ENCODE data around the gene NELFB. TPM values are rescaled to one million over a fixed set of nuclear protein-coding genes. Genes with fewer than 3 reads are reported as not detected.
A peak's percentile ranks its signal among the peaks of the same experiment; 100 is the strongest.

Gene NELFB
- total and polyA plus RNA-seq, 9 of the 15 experiments (the other 6 are each of a cell fraction or from before 2014, with no cell fraction given), result 0.24 to 84.0 (median 29.7) TPM

DNA sequence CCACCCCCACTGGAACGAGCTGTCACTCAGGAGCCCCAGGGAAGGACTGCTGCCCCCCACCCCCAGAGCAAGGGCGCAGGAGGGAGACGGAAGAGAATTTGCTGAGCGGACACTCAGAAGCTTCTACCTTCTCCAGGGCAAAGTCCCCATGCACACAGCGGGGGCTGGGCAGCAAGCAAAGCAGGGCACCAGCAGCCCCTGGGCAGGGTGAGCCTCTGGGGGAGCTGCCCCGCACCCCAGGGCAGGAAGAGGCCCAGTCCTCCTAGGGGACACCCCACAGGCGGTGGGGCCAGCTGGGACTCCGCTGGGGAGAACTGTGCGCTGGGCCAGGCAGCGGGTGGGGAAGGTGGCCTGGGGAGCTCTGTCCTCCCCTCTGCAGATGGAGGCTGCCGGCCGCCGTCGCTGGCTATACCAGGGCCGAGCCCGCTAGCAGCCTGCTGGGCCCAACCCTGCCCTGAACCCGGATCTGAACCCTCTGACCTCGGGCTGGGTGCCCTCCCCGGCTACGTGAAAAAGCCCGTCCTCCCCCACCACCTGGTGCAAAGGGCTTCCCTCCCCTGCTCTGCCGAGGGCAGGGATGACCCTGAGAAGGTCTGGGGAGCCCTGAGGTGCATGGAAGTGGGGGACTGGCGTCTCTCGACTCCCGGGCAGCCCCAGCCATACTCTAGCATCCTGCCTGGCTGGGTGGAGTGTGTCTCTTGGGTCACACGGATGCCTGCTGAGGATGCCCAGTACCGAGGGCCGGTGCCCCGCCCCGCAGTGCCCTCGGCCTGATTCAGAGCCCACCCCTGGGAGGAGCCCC lies 25.0 kb upstream of the NELFB start (continued):
- TF ChIP-seq, protein P1, sequence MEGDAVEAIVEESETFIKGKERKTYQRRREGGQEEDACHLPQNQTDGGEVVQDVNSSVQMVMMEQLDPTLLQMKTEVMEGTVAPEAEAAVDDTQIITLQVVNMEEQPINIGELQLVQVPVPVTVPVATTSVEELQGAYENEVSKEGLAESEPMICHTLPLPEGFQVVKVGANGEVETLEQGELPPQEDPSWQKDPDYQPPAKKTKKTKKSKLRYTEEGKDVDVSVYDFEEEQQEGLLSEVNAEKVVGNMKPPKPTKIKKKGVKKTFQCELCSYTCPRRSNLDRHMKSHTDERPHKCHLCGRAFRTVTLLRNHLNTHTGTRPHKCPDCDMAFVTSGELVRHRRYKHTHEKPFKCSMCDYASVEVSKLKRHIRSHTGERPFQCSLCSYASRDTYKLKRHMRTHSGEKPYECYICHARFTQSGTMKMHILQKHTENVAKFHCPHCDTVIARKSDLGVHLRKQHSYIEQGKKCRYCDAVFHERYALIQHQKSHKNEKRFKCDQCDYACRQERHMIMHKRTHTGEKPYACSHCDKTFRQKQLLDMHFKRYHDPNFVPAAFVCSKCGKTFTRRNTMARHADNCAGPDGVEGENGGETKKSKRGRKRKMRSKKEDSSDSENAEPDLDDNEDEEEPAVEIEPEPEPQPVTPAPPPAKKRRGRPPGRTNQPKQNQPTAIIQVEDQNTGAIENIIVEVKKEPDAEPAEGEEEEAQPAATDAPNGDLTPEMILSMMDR (IDR thresholded peaks at IDR 0.05 in 2 of 3, conservative IDR thresholded peaks at IDR 0.05 in 1 of 3; ENCODE audit: insufficient read depth in 2 of 3, low read depth in 1 of 3, low read length in 3 of 3), result no peak
- TF ChIP-seq JUND (IDR thresholded peaks at IDR 0.05; ENCODE audit: borderline replicate concordance, low read depth, low read length) (no peak), JUND (tag; IDR thresholded peaks at IDR 0.05; ENCODE audit: borderline replicate concordance, low read depth, low read length) (no peak), TRIM28 (IDR thresholded peaks at IDR 0.05) (no peak)

- H3K79me2 ChIP-seq (ENCODE audit: control insufficient read depth, insufficient read depth, low read length), result no peaks in the 10 kb centered on the region
- H3K4me1 ChIP-seq (replicated peaks in 1 of 2; ENCODE audit: control insufficient read depth in 2 of 2, insufficient read depth in 2 of 2, low read length in 2 of 2), result peaks cover 13 to 100% of the 10 kb centered on the region in 2 experiments
- intact Hi-C loops (cut with micrococcal nuclease), result no loop called here
- TF ChIP-seq JUND (IDR thresholded peaks at IDR 0.05; ENCODE audit: borderline replicate concordance, low read depth, low read length), result no peak
- TF ChIP-seq JUND (tag; IDR thresholded peaks at IDR 0.05; ENCODE audit: borderline replicate concordance, low read depth, low read length), result no peak
- no peak for TF ChIP-seq CBFA2T2 (conservative IDR thresholded peaks at IDR 0.05)
- no peak for TF ChIP-seq BRCA1 (IDR thresholded peaks at IDR 0.05)
- no peak for TF ChIP-seq BRCA1 (CRISPR knock-in tag; IDR thresholded peaks at IDR 0.05)
- no peak for TF ChIP-seq ASH1L (IDR thresholded peaks at IDR 0.05; ENCODE audit: borderline replicate concordance, low read depth, partially characterized antibody)
- no peak for TF ChIP-seq CHD4 (IDR thresholded peaks at IDR 0.05; ENCODE audit: insufficient read depth, insufficient replicate concordance, low read depth, low read length, poor library complexity, severe bottlenecking)
- H3K9me3 ChIP-seq (replicated peaks; ENCODE audit: control insufficient read depth, insufficient read depth, low read depth, low read length), result no peaks in the 10 kb centered on the region
- H2AFZ ChIP-seq (ENCODE audit: low read depth, low read length), result no peak within 1 kb of the TSS
- H3K27me3 ChIP-seq (ENCODE audit: control insufficient read depth in 2 of 2, insufficient read depth in 2 of 2, low read length in 2 of 2), result no peaks in the 10 kb centered on the region
- no peak within 1 kb of the TSS for H3K27ac ChIP-seq (ENCODE audit: extremely low read depth, low read depth, low read length)
- H3K4me2 ChIP-seq (ENCODE audit: insufficient read depth, low read length), result no peak within 1 kb of the TSS
- FAIRE-seq (no peak), ATAC-seq (no peak), DNase-seq (ENCODE audit: extremely low read depth in 1 of 4, low spot score in 3 of 4) (no peak)
- in situ Hi-C loops (cut with MboI), result loop anchor here (25.0 kb wide), 1 partner anchor 444 kb away; the partner anchor contains the start of genes CCDC183 and TMEM141
- POLR2A ChIA-PET, result interaction anchor here (0.6 to 1.6 kb wide), 4 partner anchors 10 to 731 kb away, joined by 3 to 9 read pairs (median 3); partner anchors contain the start of gene TUBB4B
- no peak within 1 kb of the TSS for H3K4me3 ChIP-seq
- peak within 1 kb of the TSS in 1 of 2 experiments; percentile 63; a peak in 2 of 4 replicates for H3K9ac ChIP-seq (ENCODE audit: insufficient read depth in 1 of 2, low read depth in 2 of 2, low read length in 2 of 2)
- CTCF ChIA-PET (ENCODE audit: low intra/inter-chr PET ratio), result no interaction called here
- BruUV-seq (replicated peaks), result no TSS peak
- peaks cover 3% of the 10 kb centered on the region for H3K9me1 ChIP-seq (ENCODE audit: control insufficient read depth, insufficient read depth, low read length)
- H4K20me1 ChIP-seq (replicated peaks; ENCODE audit: control insufficient read depth, insufficient read depth, low read length), result no peaks in the 10 kb centered on the region
- 64% methylated on average over 13 of the region's 14 CpGs for WGBS (ENCODE audit: insufficient coverage, low coverage, missing lambda C conversion rate)
- no peaks in the 10 kb centered on the region for H3K36me3 ChIP-seq (ENCODE audit: control insufficient read depth, insufficient read depth, low read length)
These were observed 24.3 kb upstream of the NELFB start, which contains the start of gene SLC34A3 for GRCh38 chr9:137230705-137231371. Gene SLC34A3 (plus strand): TSS chr9:137230901. CDS start chr9:137231703, 802 bp downstream.
